ENCODE data around the gene SERPINA4. TPM values are rescaled to one million over a fixed set of nuclear protein-coding genes. Genes with fewer than 3 reads are reported as not detected.

Gene SERPINA4
- total RNA-seq, 3 donors from 2014 or later: not detected

DNA sequence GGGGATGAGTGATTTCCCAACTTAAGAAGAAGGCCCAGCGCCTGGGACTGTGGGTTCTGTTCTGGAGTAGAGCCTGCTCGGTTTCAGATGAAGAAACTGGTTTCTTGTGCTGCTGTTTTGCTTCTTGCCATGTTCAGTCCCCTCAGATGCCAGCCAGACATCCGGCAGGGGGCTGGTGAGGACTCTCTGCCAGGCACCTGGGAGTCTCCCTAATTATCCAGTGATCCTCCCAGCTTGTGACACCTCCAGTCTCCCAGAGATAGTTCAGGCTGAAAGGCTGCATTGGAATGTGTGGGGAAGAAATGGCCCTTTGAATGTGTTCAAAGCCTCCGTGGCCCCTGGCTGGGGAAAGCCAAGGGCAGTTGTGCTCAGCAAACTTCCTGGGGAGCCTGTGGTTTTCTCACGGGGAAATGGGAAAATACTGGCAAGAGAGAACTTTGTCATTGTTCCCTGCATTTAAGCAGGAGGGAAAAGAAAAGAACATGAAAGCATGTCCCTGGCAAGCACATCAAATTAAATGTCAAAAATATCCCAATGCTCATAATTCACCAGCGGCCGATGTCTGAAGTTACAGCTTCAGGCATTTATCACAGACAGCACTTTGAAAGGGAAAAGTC, 43.5 kb upstream of the SERPINA4 start:
- Histone ChIP-seq H3K4me1 (ENCODE audit: low read depth) (no peaks in the 10 kb centered on the region), H3K9me3 (no peaks in the 10 kb centered on the region), H3K4me3 (no peak overlapping the region), H3K36me3 (ENCODE audit: low read depth) (no peaks in the 10 kb centered on the region)
- DNase-seq (no peak), ATAC-seq (no peak)
- TF ChIP-seq, protein P1, sequence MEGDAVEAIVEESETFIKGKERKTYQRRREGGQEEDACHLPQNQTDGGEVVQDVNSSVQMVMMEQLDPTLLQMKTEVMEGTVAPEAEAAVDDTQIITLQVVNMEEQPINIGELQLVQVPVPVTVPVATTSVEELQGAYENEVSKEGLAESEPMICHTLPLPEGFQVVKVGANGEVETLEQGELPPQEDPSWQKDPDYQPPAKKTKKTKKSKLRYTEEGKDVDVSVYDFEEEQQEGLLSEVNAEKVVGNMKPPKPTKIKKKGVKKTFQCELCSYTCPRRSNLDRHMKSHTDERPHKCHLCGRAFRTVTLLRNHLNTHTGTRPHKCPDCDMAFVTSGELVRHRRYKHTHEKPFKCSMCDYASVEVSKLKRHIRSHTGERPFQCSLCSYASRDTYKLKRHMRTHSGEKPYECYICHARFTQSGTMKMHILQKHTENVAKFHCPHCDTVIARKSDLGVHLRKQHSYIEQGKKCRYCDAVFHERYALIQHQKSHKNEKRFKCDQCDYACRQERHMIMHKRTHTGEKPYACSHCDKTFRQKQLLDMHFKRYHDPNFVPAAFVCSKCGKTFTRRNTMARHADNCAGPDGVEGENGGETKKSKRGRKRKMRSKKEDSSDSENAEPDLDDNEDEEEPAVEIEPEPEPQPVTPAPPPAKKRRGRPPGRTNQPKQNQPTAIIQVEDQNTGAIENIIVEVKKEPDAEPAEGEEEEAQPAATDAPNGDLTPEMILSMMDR (IDR thresholded peaks at IDR 0.05): no peak
- intact Hi-C loops (cut with DNase I, micrococcal nuclease): no loop called here

DNA sequence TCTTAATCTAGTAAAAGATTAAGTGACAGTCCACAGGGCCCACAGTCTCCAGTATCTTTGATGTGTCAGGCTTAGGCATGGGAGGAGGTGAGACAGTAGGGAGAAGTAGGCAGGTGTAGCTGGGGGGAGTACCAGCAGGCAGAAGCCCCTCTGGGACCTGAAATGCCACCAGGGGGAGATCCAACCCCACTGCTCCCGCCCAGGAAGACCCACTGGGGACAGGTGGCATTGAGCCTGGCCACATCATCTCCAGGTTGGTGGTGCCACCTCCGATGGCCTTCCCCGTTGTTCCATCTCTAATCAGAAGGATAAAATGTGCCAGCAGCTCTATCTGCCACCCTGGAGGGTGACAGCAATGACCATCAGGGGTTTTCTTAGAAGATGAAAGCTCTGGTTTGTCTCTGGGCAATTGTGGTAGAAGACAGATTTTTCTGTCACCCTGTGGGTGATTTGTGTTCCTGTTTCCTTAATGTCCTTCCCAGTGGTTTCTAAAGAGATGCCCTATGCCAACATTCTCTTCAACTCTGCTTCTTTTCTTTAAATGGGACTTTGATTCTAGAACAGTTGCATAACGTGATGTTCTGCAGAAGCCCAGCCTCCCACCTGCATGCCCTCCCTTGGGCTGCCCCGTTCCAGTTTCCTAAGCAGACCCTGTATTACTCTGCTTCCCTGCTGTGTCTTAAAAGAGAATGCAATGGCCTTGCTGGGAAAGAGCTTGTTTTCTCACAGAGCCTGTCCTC, 39.7 kb upstream of the SERPINA4 start:
- DNase-seq (no peak), ATAC-seq (no peak)
- Histone ChIP-seq H3K4me1 (ENCODE audit: low read depth) (no peaks in the 10 kb centered on the region), H3K4me3 (no peak overlapping the region), H3K36me3 (ENCODE audit: low read depth) (no peaks in the 10 kb centered on the region), H3K9me3 (no peaks in the 10 kb centered on the region)
- intact Hi-C loops (cut with DNase I, micrococcal nuclease): no loop called here
- TF ChIP-seq, protein P1 (IDR thresholded peaks at IDR 0.05): no peak

DNA sequence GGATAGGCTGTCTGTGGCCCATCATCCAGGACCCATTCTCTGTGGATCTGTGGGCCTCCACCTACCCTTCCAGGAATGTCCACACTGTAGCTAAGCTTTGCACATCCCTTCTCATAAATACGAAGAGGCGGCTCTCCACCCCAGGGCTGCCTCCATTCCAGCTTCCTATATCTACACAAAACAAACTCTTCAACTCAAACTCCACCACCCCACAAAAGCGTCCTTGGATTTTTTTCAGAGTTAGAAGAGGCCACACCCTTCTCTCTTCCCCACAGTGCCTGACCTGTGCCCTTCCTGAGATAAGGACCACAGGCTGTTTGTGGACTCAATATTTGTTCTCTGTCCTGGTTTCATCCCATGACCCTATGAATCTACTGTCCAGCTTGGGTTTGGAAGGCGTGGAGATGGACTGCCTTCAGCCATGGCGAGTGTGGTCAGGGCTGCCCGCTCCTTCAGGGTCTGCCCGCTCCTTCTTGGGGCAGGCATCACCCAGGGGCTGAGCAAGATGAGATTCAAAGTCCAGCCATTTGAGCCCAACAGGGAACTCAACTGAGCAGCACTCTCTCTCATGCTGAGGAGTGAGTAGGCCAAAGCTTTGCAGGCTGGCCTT, 39.0 kb upstream of the SERPINA4 start:
- ATAC-seq: no peak
- Histone ChIP-seq H3K36me3 (ENCODE audit: low read depth) (no peaks in the 10 kb centered on the region), H3K4me1 (ENCODE audit: low read depth) (no peaks in the 10 kb centered on the region), H3K9me3 (no peaks in the 10 kb centered on the region), H3K4me3 (no peak overlapping the region)
- intact Hi-C loops (cut with DNase I, micrococcal nuclease): no loop called here
- DNase-seq: no peak
- TF ChIP-seq, protein P1 (IDR thresholded peaks at IDR 0.05): no peak

DNA sequence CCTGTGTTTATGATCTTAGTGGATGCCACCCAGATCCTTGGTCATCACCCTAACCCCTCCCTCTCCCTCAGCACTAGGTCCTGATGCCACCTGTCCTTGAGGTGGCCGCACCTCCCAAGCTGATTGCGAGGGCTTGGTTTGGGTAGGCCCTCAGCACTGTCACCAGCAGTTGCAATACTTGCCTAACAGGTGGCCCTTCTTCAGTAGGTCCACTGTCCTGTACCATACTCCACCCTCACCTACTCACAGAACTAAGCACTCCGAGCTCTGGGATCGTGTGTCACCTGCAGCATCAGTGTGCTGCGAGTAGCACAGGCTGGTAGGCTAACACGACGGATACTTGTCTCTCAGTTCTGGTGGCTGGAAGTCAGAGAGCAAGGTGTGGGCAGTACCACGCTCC, 38.0 kb upstream of the SERPINA4 start:
- no peak for DNase-seq
- Histone ChIP-seq H3K4me3 (no peak overlapping the region), H3K4me1 (ENCODE audit: low read depth) (no peaks in the 10 kb centered on the region), H3K9me3 (no peaks in the 10 kb centered on the region), H3K36me3 (ENCODE audit: low read depth) (no peaks in the 10 kb centered on the region)
- TF ChIP-seq, protein P1 (IDR thresholded peaks at IDR 0.05): no peak
- ATAC-seq: no peak
- intact Hi-C loops (cut with DNase I, micrococcal nuclease): no loop called here

DNA sequence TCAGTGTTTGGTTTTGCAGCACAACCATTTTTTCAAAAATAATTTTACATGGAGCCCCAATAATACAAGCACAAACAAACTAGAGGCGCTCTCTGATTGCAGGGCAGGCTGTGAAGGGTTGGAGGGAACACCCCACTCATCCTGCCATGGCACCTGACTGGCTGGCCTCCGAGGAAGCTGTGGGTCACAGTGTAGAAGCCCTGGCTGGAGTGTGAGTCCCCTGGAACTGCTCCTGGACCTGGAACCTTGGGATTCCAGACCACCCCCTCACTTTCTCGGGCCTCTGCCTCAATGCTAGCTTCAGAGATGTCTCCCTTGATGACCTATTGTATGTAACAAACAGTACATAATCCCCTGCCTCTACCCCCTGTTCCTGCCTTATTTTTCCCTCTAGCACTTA, 37.1 kb upstream of the SERPINA4 start:
- H3K9me3 ChIP-seq: no peaks in the 10 kb centered on the region
- ATAC-seq (no peak), DNase-seq (no peak)
- intact Hi-C loops (cut with DNase I, micrococcal nuclease): no loop called here
- H3K36me3 ChIP-seq (ENCODE audit: low read depth): no peaks in the 10 kb centered on the region
- no peaks in the 10 kb centered on the region for H3K4me1 ChIP-seq (ENCODE audit: low read depth)
- H3K4me3 ChIP-seq: no peak overlapping the region
- TF ChIP-seq, protein P1 (IDR thresholded peaks at IDR 0.05): no peak

Data from mucosa of descending colon (tissue), 3 donors.